K562 (cell line): Measurements from ENCODE around the gene NDUFS3. TPM values are rescaled to one million over a fixed set of nuclear protein-coding genes. Genes with fewer than 3 reads are reported as not detected.

Experiments
- ATF1 ChIP-seq, 2 experiments: fragments of 450-650 bp in 1 of 2; IDR thresholded peaks; 2 replicates each; pipeline ENCODE4 v1.6.1; 2016; ENCODE audit warnings: missing compliant biosample characterization in 1 of 2, missing genetic modification characterization in 1 of 2
- CREBBP ChIP-seq: IDR thresholded peaks from one replicate; pipeline ENCODE4 v1.6.1; 2012; ENCODE audit warnings: low read depth, mild to moderate bottlenecking, control low read depth, inconsistent platforms, low read length
- CXXC5 ChIP-seq: fragments of 250-450 bp; sonication (Bioruptor Pico); IDR thresholded peaks from 2 replicates; pipeline ENCODE4 v1.8.0; 2022; ENCODE audit warnings: inconsistent platforms, mild to moderate bottlenecking, moderate library complexity
- DPF2 ChIP-seq: fragments of 450-650 bp; IDR thresholded peaks from 2 replicates; pipeline ENCODE4 v1.6.1; 2016
- KAT7 ChIP-seq: sonication (generic); formaldehyde crosslinking; IDR thresholded peaks from 2 replicates; pipeline ENCODE4 v1.8.0; 2022; ENCODE audit warnings: missing genetic modification reagents, mild to moderate bottlenecking, borderline replicate concordance
- KDM1A ChIP-seq, 2 experiments: fragments of 450-650 bp; IDR thresholded peaks; 2 replicates each; pipeline ENCODE4 v1.6.1; 2016; ENCODE audit warnings: mild to moderate bottlenecking in 2 of 2
- MAFF ChIP-seq: IDR thresholded peaks from 2 replicates; pipeline ENCODE4 v1.6.1; 2012; ENCODE audit warnings: low read length, improper control_type of control experiment
- RBM34 ChIP-seq: fragments of 200-400 bp; formaldehyde crosslinking; IDR thresholded peaks from 2 replicates; pipeline ENCODE4 v1.6.1; 2018; ENCODE audit warnings: low read length, borderline replicate concordance; ENCODE audit not compliant: insufficient read depth
- ZNF766 ChIP-seq: fragments of 200-800 bp; sonication (Bioruptor generic); conservative IDR thresholded peaks from 2 replicates; pipeline ENCODE4 v1.6.1; 2016; ENCODE audit warnings: missing genetic modification characterization, missing compliant biosample characterization
- polyA plus RNA-seq, 8 experiments: library from polyadenylated mRNA; depleted of rRNA in 4 of 8; stranded (reverse) in 5 of 8; unstranded in 3 of 8; fragments of >200 nt; fragmentation: Nextera tagmentation in 2 of 8; fragmentation: Illumina TruSeq in 1 of 8; extraction: Ambion mirVana in 2 of 8; extraction: Trizol in 1 of 8; gene quantifications; 2 replicates each; pipeline versions ENCODE4 v1.2.1 to v1.2.3, GENCODE V29; 2011 to 2014; ENCODE audit warnings: inconsistent platforms in 1 of 8, missing spikeins in 1 of 8
- total RNA-seq, 7 experiments: library from RNA; depleted of rRNA in 6 of 7; stranded (reverse); fragments of >200 nt in 6 of 7; fragmentation: Illumina TruSeq in 2 of 7; extraction: Trizol in 2 of 7; gene quantifications; 2 replicates each; pipeline versions ENCODE4 v1.2.1 to v1.2.3, GENCODE V29; 2011 to 2021; ENCODE audit warnings: low replicate concordance in 1 of 7
- TF ChIP-seq, protein P1 (sequence below): fragments of 450-650 bp; IDR thresholded peaks from 2 replicates; pipeline ENCODE4 v1.6.1; 2016; ENCODE audit warnings: borderline replicate concordance
- TF ChIP-seq, protein P2 (sequence below), 2 experiments: IDR thresholded peaks; 2 replicates each; pipeline ENCODE4 v1.6.1; 2012; ENCODE audit warnings: improper control_type of control experiment in 2 of 2, low read depth in 2 of 2, low read length in 2 of 2, borderline replicate concordance in 1 of 2
- TF ChIP-seq, protein P3 (sequence below): sonication (generic); formaldehyde crosslinking; IDR thresholded peaks from 2 replicates; pipeline ENCODE4 v1.9.0; 2022; ENCODE audit warnings: mild to moderate bottlenecking, missing genetic modification reagents
- TF ChIP-seq, protein P4 (sequence below), 2 experiments: fragments of 450-650 bp in 1 of 2; sonication (generic) in 1 of 2; formaldehyde crosslinking in 1 of 2; IDR thresholded peaks; 2 replicates each; pipeline versions ENCODE4 v1.7.1 to v1.9.0; 2016 to 2022; ENCODE audit warnings: inconsistent platforms in 1 of 2, mild to moderate bottlenecking in 1 of 2, missing genetic modification reagents in 1 of 2

NDUFS3 gene
- total and polyA plus RNA-seq, 9 of the 15 experiments (the other 6 are each of a cell fraction or from before 2014, with no cell fraction given), result 38.7 to 341 (median 194) TPM

DNA sequence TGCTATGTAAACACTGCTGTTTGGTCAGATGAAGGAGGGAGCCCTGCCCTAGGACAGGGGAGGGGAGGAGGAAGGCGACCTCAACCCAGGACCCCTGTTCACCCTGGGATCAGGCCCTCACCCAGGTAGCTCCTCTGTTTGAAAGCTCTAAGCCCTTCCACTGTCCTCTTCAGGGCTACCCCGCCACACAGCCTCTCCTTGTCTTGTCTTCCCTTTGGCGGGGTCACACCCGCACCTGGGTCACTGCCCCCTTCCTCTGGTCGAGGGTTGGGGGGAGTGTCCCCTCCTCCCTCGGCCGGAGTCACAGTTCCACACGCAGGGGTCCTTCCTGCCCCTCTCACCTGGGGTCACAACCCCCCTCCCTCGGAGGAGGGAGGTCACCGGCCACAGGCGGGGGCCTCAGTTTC is 13.9 kb upstream of the NDUFS3 start (continued):
- no peak for TF ChIP-seq MAFF
- peak; percentile 50; the same call in 1 of the 2 replicates for TF ChIP-seq KAT7 (CRISPR knock-in tag)
- no peak for TF ChIP-seq RBM34
- TF ChIP-seq KDM1A (IDR thresholded peaks at IDR 0.05), result no peak
- no peak for TF ChIP-seq CREBBP
- TF ChIP-seq, protein P1, sequence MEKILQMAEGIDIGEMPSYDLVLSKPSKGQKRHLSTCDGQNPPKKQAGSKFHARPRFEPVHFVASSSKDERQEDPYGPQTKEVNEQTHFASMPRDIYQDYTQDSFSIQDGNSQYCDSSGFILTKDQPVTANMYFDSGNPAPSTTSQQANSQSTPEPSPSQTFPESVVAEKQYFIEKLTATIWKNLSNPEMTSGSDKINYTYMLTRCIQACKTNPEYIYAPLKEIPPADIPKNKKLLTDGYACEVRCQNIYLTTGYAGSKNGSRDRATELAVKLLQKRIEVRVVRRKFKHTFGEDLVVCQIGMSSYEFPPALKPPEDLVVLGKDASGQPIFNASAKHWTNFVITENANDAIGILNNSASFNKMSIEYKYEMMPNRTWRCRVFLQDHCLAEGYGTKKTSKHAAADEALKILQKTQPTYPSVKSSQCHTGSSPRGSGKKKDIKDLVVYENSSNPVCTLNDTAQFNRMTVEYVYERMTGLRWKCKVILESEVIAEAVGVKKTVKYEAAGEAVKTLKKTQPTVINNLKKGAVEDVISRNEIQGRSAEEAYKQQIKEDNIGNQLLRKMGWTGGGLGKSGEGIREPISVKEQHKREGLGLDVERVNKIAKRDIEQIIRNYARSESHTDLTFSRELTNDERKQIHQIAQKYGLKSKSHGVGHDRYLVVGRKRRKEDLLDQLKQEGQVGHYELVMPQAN, result peak; percentile 69; the same call in 1 of the 2 replicates
- no peak for TF ChIP-seq ATF1 (CRISPR knock-in tag; IDR thresholded peaks at IDR 0.05)
- peak; percentile 44; the same call in 1 of the 2 replicates for TF ChIP-seq ATF1 (tag; IDR thresholded peaks at IDR 0.05)
- TF ChIP-seq, protein P2, sequence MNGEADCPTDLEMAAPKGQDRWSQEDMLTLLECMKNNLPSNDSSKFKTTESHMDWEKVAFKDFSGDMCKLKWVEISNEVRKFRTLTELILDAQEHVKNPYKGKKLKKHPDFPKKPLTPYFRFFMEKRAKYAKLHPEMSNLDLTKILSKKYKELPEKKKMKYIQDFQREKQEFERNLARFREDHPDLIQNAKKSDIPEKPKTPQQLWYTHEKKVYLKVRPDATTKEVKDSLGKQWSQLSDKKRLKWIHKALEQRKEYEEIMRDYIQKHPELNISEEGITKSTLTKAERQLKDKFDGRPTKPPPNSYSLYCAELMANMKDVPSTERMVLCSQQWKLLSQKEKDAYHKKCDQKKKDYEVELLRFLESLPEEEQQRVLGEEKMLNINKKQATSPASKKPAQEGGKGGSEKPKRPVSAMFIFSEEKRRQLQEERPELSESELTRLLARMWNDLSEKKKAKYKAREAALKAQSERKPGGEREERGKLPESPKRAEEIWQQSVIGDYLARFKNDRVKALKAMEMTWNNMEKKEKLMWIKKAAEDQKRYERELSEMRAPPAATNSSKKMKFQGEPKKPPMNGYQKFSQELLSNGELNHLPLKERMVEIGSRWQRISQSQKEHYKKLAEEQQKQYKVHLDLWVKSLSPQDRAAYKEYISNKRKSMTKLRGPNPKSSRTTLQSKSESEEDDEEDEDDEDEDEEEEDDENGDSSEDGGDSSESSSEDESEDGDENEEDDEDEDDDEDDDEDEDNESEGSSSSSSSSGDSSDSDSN (IDR thresholded peaks at IDR 0.05; ENCODE audit: borderline replicate concordance in 1 of 2, low read depth in 2 of 2, low read length in 2 of 2), result no peak
- no peak for TF ChIP-seq ZNF766
- 0 out of 2 replicates have a peak, but pooled peaks have one; percentile 17 for TF ChIP-seq DPF2
- no peak for TF ChIP-seq CXXC5 (CRISPR knock-in tag)
- TF ChIP-seq, protein P3, sequence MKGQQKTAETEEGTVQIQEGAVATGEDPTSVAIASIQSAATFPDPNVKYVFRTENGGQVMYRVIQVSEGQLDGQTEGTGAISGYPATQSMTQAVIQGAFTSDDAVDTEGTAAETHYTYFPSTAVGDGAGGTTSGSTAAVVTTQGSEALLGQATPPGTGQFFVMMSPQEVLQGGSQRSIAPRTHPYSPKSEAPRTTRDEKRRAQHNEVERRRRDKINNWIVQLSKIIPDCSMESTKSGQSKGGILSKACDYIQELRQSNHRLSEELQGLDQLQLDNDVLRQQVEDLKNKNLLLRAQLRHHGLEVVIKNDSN (CRISPR knock-in tag), result no peak
- TF ChIP-seq, protein P4, sequence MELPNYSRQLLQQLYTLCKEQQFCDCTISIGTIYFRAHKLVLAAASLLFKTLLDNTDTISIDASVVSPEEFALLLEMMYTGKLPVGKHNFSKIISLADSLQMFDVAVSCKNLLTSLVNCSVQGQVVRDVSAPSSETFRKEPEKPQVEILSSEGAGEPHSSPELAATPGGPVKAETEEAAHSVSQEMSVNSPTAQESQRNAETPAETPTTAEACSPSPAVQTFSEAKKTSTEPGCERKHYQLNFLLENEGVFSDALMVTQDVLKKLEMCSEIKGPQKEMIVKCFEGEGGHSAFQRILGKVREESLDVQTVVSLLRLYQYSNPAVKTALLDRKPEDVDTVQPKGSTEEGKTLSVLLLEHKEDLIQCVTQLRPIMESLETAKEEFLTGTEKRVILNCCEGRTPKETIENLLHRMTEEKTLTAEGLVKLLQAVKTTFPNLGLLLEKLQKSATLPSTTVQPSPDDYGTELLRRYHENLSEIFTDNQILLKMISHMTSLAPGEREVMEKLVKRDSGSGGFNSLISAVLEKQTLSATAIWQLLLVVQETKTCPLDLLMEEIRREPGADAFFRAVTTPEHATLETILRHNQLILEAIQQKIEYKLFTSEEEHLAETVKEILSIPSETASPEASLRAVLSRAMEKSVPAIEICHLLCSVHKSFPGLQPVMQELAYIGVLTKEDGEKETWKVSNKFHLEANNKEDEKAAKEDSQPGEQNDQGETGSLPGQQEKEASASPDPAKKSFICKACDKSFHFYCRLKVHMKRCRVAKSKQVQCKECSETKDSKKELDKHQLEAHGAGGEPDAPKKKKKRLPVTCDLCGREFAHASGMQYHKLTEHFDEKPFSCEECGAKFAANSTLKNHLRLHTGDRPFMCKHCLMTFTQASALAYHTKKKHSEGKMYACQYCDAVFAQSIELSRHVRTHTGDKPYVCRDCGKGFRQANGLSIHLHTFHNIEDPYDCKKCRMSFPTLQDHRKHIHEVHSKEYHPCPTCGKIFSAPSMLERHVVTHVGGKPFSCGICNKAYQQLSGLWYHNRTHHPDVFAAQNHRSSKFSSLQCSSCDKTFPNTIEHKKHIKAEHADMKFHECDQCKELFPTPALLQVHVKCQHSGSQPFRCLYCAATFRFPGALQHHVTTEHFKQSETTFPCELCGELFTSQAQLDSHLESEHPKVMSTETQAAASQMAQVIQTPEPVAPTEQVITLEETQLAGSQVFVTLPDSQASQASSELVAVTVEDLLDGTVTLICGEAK (IDR thresholded peaks at IDR 0.05), result peak; percentile 47; the same call in 1 of the 2 replicates
- TF ChIP-seq, protein P4 (CRISPR knock-in tag; IDR thresholded peaks at IDR 0.05), result no peak
